Bronchial epithelial cell (primary cell): Measurements from ENCODE around the gene EPHA7. TPM values are rescaled to one million over a fixed set of nuclear protein-coding genes. Genes with fewer than 3 reads are reported as not detected.

Source experiments
- DNase-seq: peaks from one replicate; pipeline ENCODE4 v3.0.0-alpha.2; 2010; ENCODE audit warnings: low read depth
- FAIRE-seq: peaks from 2 replicates; lab custom pipeline; 2011; peaks lifted over from hg19 to GRCh38; lab: Jason Lieb, UNC
- H3K27me3 ChIP-seq: 2 replicates; pipeline ENCODE4 v1.5.1; 2011; ENCODE audit warnings: low read length; ENCODE audit not compliant: control insufficient read depth, insufficient read depth
- H3K36me3 ChIP-seq: 2 replicates; pipeline ENCODE4 v1.5.1; 2011; ENCODE audit warnings: low read length; ENCODE audit not compliant: control insufficient read depth, insufficient read depth
- H3K4me3 ChIP-seq: 2 replicates; pipeline ENCODE4 v1.5.1; 2011; ENCODE audit warnings: mild to moderate bottlenecking, low read depth, low read length, control low read depth
- total RNA-seq: library from RNA; depleted of rRNA; stranded (reverse); fragments of >200 nt; gene quantifications from 2 replicates; pipeline ENCODE4 v1.2.1, GENCODE V29; 2014
- TF ChIP-seq, protein P1 (sequence below): IDR thresholded peaks from 2 replicates; pipeline ENCODE4 v1.5.1; 2011; ENCODE audit warnings: mild to moderate bottlenecking, moderate library complexity, low read length, control low read depth, inconsistent platforms; ENCODE audit not compliant: insufficient read depth, severe bottlenecking

Gene EPHA7
- total RNA-seq, 1 donor from 2014 or later = not detected

GRCh38 chr6:93243231-93243778 is 176.1 kb downstream of the EPHA7 start:
- DNase-seq (no peak), FAIRE-seq (no peak)
- TF ChIP-seq, protein P1, sequence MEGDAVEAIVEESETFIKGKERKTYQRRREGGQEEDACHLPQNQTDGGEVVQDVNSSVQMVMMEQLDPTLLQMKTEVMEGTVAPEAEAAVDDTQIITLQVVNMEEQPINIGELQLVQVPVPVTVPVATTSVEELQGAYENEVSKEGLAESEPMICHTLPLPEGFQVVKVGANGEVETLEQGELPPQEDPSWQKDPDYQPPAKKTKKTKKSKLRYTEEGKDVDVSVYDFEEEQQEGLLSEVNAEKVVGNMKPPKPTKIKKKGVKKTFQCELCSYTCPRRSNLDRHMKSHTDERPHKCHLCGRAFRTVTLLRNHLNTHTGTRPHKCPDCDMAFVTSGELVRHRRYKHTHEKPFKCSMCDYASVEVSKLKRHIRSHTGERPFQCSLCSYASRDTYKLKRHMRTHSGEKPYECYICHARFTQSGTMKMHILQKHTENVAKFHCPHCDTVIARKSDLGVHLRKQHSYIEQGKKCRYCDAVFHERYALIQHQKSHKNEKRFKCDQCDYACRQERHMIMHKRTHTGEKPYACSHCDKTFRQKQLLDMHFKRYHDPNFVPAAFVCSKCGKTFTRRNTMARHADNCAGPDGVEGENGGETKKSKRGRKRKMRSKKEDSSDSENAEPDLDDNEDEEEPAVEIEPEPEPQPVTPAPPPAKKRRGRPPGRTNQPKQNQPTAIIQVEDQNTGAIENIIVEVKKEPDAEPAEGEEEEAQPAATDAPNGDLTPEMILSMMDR = no peak
- H3K27me3 ChIP-seq = no peaks in the 10 kb centered on the region
- no peaks in the 10 kb centered on the region for H3K36me3 ChIP-seq
- H3K4me3 ChIP-seq = no peak overlapping the region

- TF ChIP-seq, protein P1 = no peak
- DNase-seq (no peak), FAIRE-seq (no peak)
- Histone ChIP-seq H3K36me3 (no peaks in the 10 kb centered on the region), H3K4me3 (no peak overlapping the region), H3K27me3 (no peaks in the 10 kb centered on the region)
These were observed 177.3 kb downstream of the EPHA7 start for GRCh38 chr6:93242049-93242448.

- no peaks in the 10 kb centered on the region for H3K27me3 ChIP-seq
- no peak for FAIRE-seq
- no peaks in the 10 kb centered on the region for H3K36me3 ChIP-seq
- DNase-seq = no peak
- TF ChIP-seq, protein P1 = no peak
- no peak overlapping the region for H3K4me3 ChIP-seq
These were observed 180.7 kb downstream of the EPHA7 start for GRCh38 chr6:93238632-93239031.

DNA sequence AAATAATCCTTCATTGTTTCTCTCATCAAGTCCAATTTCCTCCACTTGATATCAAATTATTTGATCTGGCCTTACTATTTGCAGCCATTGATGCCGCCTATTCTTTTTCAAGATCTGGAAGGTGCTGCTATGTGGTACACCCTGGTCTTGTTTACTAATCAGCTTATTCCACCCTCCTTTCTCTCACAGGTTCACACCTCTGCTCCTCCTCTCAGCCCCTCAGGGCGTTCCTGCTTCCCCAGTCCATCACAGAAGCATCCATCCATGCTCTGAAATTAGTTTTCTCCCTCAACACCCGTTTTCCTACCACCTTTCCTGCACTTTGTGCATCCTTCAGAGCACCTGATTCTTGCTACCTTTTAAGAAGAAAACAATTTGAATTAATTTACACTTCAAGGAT is 183.6 kb downstream of the EPHA7 start:
- Histone ChIP-seq H3K4me3 (no peak overlapping the region), H3K36me3 (no peaks in the 10 kb centered on the region), H3K27me3 (no peaks in the 10 kb centered on the region)
- DNase-seq = no peak
- FAIRE-seq = no peak
- TF ChIP-seq, protein P1 = no peak

DNA sequence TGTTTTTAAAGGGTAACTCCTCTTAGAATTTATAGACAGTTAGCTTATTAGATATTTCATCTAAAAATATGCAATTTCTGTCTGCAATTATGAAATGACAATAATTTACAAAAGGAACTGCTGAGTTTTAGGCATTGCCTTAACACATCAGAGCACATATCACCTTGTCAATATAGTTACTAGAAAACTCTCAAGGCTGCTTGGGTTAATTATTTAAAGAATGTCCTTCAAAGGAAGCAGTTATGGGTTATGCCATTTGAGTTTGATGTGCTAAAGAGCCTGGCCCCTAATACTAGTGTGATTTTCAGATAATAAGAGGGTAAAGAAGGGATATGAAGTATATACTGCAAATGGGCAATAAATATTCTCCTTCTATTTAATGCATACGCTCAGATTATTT is 192.5 kb downstream of the EPHA7 start:
- TF ChIP-seq, protein P1 = no peak
- Histone ChIP-seq H3K36me3 (no peaks in the 10 kb centered on the region), H3K4me3 (no peak overlapping the region), H3K27me3 (no peaks in the 10 kb centered on the region)
- DNase-seq = no peak
- no peak for FAIRE-seq
